GM12878 (cell line): ENCODE data around the gene GALNT3. TPM values are rescaled to one million over a fixed set of nuclear protein-coding genes. Genes with fewer than 3 reads are reported as not detected.

Source experiments
- ATAC-seq: fragments of 200-7000 bp; cut with Tn5 transposase; 3 replicates; pipeline ENCODE4 v1.9.1; 2020; ENCODE audit warnings: mild to moderate bottlenecking, moderate library complexity
- BruUV-seq: library from RNA; stranded (reverse); fragments of 400-500 nt; replicated peaks from 2 replicates; lab custom pipeline; 2021; lab: Mats Ljungman, UMichigan
- CTCF ChIA-PET: fragments of 300-600 bp; sonication (Branson Sonifier 250); formaldehyde crosslinking; extraction: SDS; loops from one replicate; lab custom pipeline; 2021; ENCODE audit warnings: inconsistent platforms; lab: Yijun Ruan, JAX
- POLR2A ChIA-PET: fragments of 350-600 bp; formaldehyde crosslinking; extraction: SDS; loops from one replicate; lab custom pipeline; 2021; ENCODE audit warnings: inconsistent platforms; lab: Charles Lee
- RAD21 ChIA-PET: fragments of 300-600 bp; sonication (Branson Sonifier 250); formaldehyde crosslinking; loops from one replicate; lab custom pipeline; 2023; ENCODE audit warnings: antibody characterized with exemption; ENCODE audit not compliant: unreplicated experiment; lab: Charles Lee
- SMC1A ChIA-PET: fragments of 300-600 bp; sonication (Branson Sonifier 250); formaldehyde crosslinking; loops from one replicate; lab custom pipeline; 2023; ENCODE audit not compliant: unreplicated experiment, uncharacterized antibody; lab: Charles Lee
- DNase-seq: peaks from one replicate; pipeline ENCODE4 v3.0.0-alpha.2; 2011; ENCODE audit warnings: low read depth, low spot score
- FAIRE-seq: peaks from 3 replicates; lab custom pipeline; 2011; peaks lifted over from hg19 to GRCh38; lab: Jason Lieb, UNC
- H2AFZ ChIP-seq: 2 replicates; pipeline ENCODE4 v1.6.0; 2011; ENCODE audit warnings: low read depth, low read length, control low read depth; ENCODE audit not compliant: control insufficient read depth
- H3K27ac ChIP-seq: 2 replicates; pipeline ENCODE4 v1.5.1; 2011; ENCODE audit warnings: control low read depth; ENCODE audit not compliant: control insufficient read depth, insufficient read depth
- H3K27me3 ChIP-seq, 2 experiments: replicated peaks in 1 of 2; 2 replicates each; pipeline versions ENCODE4 v1.6.0 to v1.6.1; 2011; ENCODE audit warnings: low read length in 1 of 2; ENCODE audit not compliant: control insufficient read depth in 2 of 2, insufficient read depth in 2 of 2
- H3K36me3 ChIP-seq, 2 experiments: 2 replicates each; pipeline ENCODE4 v1.5.1; 2011; ENCODE audit warnings: low read length in 1 of 2; ENCODE audit not compliant: control insufficient read depth in 2 of 2, insufficient read depth in 2 of 2
- H3K4me1 ChIP-seq: 2 replicates; pipeline ENCODE4 v1.6.1; 2011; ENCODE audit warnings: mild to moderate bottlenecking, low read length, moderate library complexity, mixed read lengths; ENCODE audit not compliant: control insufficient read depth, insufficient read depth
- H3K4me2 ChIP-seq: 2 replicates; pipeline ENCODE4 v1.6.0; 2011; ENCODE audit warnings: control low read depth; ENCODE audit not compliant: control insufficient read depth, insufficient read depth
- H3K4me3 ChIP-seq: fragments of 200-600 bp; sonication (generic); 2 replicates; pipeline ENCODE4 v1.5.1; 2016
- H3K79me2 ChIP-seq: 2 replicates; pipeline ENCODE4 v1.6.0; 2011; ENCODE audit warnings: low read length; ENCODE audit not compliant: control insufficient read depth, insufficient read depth
- H3K9ac ChIP-seq: 2 replicates; pipeline ENCODE4 v1.8.0; 2011; ENCODE audit warnings: low read length, control low read depth, mixed read lengths; ENCODE audit not compliant: control insufficient read depth, insufficient read depth
- H3K9me3 ChIP-seq: replicated peaks from 3 replicates; pipeline ENCODE4 v1.5.1; 2011; ENCODE audit warnings: mild to moderate bottlenecking, low read length; ENCODE audit not compliant: control insufficient read depth, insufficient read depth
- H4K20me1 ChIP-seq: 2 replicates; pipeline ENCODE4 v1.6.0; 2011; ENCODE audit not compliant: control insufficient read depth, insufficient read depth
- BMI1 ChIP-seq: fragments of 450-650 bp; IDR thresholded peaks from 2 replicates; pipeline ENCODE4 v1.6.1; 2016; ENCODE audit warnings: mild to moderate bottlenecking, moderate library complexity, borderline replicate concordance
- EED ChIP-seq: sonication (generic); IDR thresholded peaks from 2 replicates; pipeline ENCODE4 v1.6.1; 2016; ENCODE audit warnings: antibody characterized with exemption, low read depth
- EP300 ChIP-seq, 2 experiments: fragments of 150-350 bp in 1 of 2; IDR thresholded peaks; 2 replicates each; pipeline ENCODE4 v1.6.1; 2011 to 2012; ENCODE audit warnings: low read depth in 2 of 2, low read length in 2 of 2, borderline replicate concordance in 1 of 2, improper control_type of control experiment in 1 of 2, inconsistent platforms in 1 of 2; ENCODE audit not compliant: control insufficient read depth in 1 of 2
- ETV6 ChIP-seq, 2 experiments: fragments of 450-650 bp in 1 of 2; IDR thresholded peaks in 1 of 2; conservative IDR thresholded peaks in 1 of 2; 2 replicates each; pipeline ENCODE4 v1.6.1; 2014; ENCODE audit warnings: antibody characterized with exemption in 1 of 2, borderline replicate concordance in 1 of 2, low read depth in 1 of 2, mild to moderate bottlenecking in 1 of 2, moderate library complexity in 1 of 2
- IRF4 ChIP-seq: IDR thresholded peaks from 2 replicates; pipeline ENCODE4 v1.6.1; 2011; ENCODE audit warnings: low read depth, low read length
- KAT2A ChIP-seq: conservative IDR thresholded peaks from 2 replicates; pipeline ENCODE4 v1.6.1; 2011; ENCODE audit warnings: low read depth, low read length; ENCODE audit not compliant: control insufficient read depth
- MTA2 ChIP-seq: fragments of 450-650 bp; IDR thresholded peaks from 2 replicates; pipeline ENCODE4 v1.6.1; 2016; ENCODE audit warnings: low read depth, mild to moderate bottlenecking, moderate library complexity
- RB1 ChIP-seq: fragments of 450-650 bp; formaldehyde crosslinking; IDR thresholded peaks from 2 replicates; pipeline ENCODE4 v1.6.1; 2017; ENCODE audit warnings: mild to moderate bottlenecking, borderline replicate concordance
- RFX5 ChIP-seq: IDR thresholded peaks from 2 replicates; pipeline ENCODE4 v1.6.1; 2011; ENCODE audit warnings: low read depth, low read length, improper control_type of control experiment
- ZBTB11 ChIP-seq: fragments of 450-650 bp; formaldehyde crosslinking; IDR thresholded peaks from 2 replicates; pipeline ENCODE4 v1.5.0; 2022; ENCODE audit warnings: mild to moderate bottlenecking, missing genetic modification characterization
- in situ Hi-C: fragments of 300-500 bp; cut with MboI; formaldehyde crosslinking; loops from 9 replicates; pipeline ENCODE4 v1.14.3; 2018; ENCODE audit warnings: mixed read lengths
- intact Hi-C: fragments of 100-400 bp; cut with micrococcal nuclease; formaldehyde crosslinking; loops from one replicate; pipeline ENCODE4 v1.14.2; 2022; ENCODE audit not compliant: unreplicated experiment
- polyA plus RNA-seq, 11 experiments: library from polyadenylated mRNA; depleted of rRNA in 4 of 11; unstranded in 6 of 11; stranded (reverse) in 5 of 11; fragments of >200 nt; fragmentation: Nextera tagmentation in 4 of 11; fragmentation: Illumina TruSeq in 1 of 11; extraction: Ambion mirVana in 4 of 11; extraction: Trizol in 1 of 11; gene quantifications; 1 replicate in 1 of 11; 2 replicates in 10 of 11; pipeline versions ENCODE4 v1.2.1 to v1.2.3, GENCODE V29; 2011 to 2016; ENCODE audit warnings: inconsistent platforms in 2 of 11, missing spikeins in 2 of 11, low read depth in 1 of 11
- total RNA-seq, 4 experiments: library from RNA; depleted of rRNA in 3 of 4; stranded (reverse); fragments of >200 nt in 3 of 4; fragmentation: Illumina TruSeq in 1 of 4; extraction: Trizol in 1 of 4; gene quantifications; 2 replicates each; pipeline versions ENCODE4 v1.2.1 to v1.2.3, GENCODE V29; 2013 to 2021
- TF ChIP-seq, protein P1 (sequence below): fragments of 450-650 bp; IDR thresholded peaks from 2 replicates; pipeline ENCODE4 v1.6.1; 2018; ENCODE audit warnings: borderline replicate concordance, mild to moderate bottlenecking; ENCODE audit not compliant: partially characterized antibody

Gene GALNT3
- total and polyA plus RNA-seq, 10 of the 15 experiments (the other 5 are each of a cell fraction or from before 2014, with no cell fraction given), result 0.53 to 3.7 (median 1.1) TPM

DNA sequence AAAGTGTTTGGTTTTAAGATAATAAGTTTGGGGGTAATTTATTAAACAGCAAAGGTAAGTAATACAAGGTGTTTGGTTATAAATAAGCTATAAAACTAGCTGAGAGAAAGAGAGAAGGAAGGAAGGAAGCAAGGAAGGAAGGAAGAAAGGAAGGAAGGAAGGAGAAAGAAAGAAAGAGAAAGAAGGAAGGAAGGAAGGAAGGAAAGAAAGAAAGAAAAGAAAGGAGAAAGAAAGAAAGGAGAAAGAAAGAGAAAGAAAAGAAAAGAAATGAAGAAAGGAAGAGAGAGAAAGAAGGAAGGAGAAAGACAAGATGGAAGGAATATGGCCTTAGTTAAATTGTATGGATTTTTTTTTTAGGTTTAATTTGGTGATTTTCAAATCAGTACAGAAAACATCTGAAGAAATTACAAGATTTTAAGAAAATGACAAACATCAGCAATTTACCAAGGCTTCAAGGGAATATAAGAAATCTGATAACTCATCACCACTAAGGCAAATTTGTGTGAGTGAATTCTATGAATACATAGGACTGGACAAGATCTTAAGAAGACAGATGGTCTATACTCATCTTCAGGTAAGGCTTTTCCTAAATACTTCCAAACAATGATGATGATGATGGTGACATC, 46.4 kb upstream of the GALNT3 start:
- SMC1A ChIA-PET, result no interaction called here
- no peak overlapping the region for H3K4me2 ChIP-seq
- ATAC-seq, result no peak
- no peak overlapping the region for H2AFZ ChIP-seq
- RAD21 ChIA-PET, result no interaction called here
- no peaks in the 10 kb centered on the region for H3K79me2 ChIP-seq
- POLR2A ChIA-PET, result no interaction called here
- intact Hi-C loops (no loop called here), in situ Hi-C loops (no loop called here)
- no TSS peak for BruUV-seq
- H3K36me3 ChIP-seq, result no peaks in the 10 kb centered on the region
- CTCF ChIA-PET, result interaction anchor here (0.6 kb wide), 1 partner anchor 9 kb away, joined by 3 read pairs; no protein-coding TSS in a partner anchor
- no peaks in the 10 kb centered on the region for H3K9me3 ChIP-seq
- no peak for TF ChIP-seq ZBTB11 (CRISPR knock-in tag)
- TF ChIP-seq KAT2A, result no peak
- no peak for TF ChIP-seq BMI1
- TF ChIP-seq, protein P1, sequence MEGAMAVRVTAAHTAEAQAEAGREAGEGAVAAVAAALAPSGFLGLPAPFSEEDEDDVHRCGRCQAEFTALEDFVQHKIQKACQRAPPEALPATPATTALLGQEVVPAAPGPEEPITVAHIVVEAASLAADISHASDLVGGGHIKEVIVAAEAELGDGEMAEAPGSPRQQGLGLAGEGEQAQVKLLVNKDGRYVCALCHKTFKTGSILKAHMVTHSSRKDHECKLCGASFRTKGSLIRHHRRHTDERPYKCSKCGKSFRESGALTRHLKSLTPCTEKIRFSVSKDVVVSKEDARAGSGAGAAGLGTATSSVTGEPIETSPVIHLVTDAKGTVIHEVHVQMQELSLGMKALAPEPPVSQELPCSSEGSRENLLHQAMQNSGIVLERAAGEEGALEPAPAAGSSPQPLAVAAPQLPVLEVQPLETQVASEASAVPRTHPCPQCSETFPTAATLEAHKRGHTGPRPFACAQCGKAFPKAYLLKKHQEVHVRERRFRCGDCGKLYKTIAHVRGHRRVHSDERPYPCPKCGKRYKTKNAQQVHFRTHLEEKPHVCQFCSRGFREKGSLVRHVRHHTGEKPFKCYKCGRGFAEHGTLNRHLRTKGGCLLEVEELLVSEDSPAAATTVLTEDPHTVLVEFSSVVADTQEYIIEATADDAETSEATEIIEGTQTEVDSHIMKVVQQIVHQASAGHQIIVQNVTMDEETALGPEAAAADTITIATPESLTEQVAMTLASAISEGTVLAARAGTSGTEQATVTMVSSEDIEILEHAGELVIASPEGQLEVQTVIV, result no peak
- no peak for TF ChIP-seq RB1
- TF ChIP-seq MTA2, result no peak
- TF ChIP-seq RFX5, result no peak
- no peak for TF ChIP-seq IRF4
- TF ChIP-seq EP300 (IDR thresholded peaks at IDR 0.05; ENCODE audit: borderline replicate concordance in 1 of 2, control insufficient read depth in 1 of 2, low read depth in 2 of 2, low read length in 2 of 2), result no peak
- no peak for TF ChIP-seq EED
- no peak for TF ChIP-seq ETV6 (conservative IDR thresholded peaks at IDR 0.05 in 1 of 2, IDR thresholded peaks at IDR 0.05 in 1 of 2; ENCODE audit: borderline replicate concordance in 1 of 2, low read depth in 1 of 2)
- TF ChIP-seq, all 136 proteins: peak for 0
- H3K4me1 ChIP-seq, result no peaks in the 10 kb centered on the region
- H3K27ac ChIP-seq, result no peak overlapping the region
- H4K20me1 ChIP-seq, result no peaks in the 10 kb centered on the region
- DNase-seq (no peak), FAIRE-seq (no peak)
- no peaks in the 10 kb centered on the region for H3K27me3 ChIP-seq
- no peak overlapping the region for H3K9ac ChIP-seq
- H3K4me3 ChIP-seq, result no peak overlapping the region
